GM19438 (cell line): ENCODE data around the gene MAG.
"Not testable (repeated sequence)": the region's sequence is repeated elsewhere in the genome, so short reads cannot be mapped to it uniquely, and the experiment has no call there.

Experiments used
- ATAC-seq: cut with Tn5 transposase; IDR thresholded peaks from one replicate; pipeline ENCODE4 v1.9.1; 2021; ENCODE audit warnings: low read depth; ENCODE audit not compliant: unreplicated experiment

Gene MAG

GRCh38 chr19:35355791-35356460 is 64.0 kb downstream of the MAG start:
- no peak for ATAC-seq

- ATAC-seq, result no peak
These were observed 66.1 kb downstream of the MAG start, which contains the start of gene FFAR3 for GRCh38 chr19:35357867-35358573. Gene FFAR3 (plus strand): TSS chr19:35358460. CDS start chr19:35358891, 431 bp downstream.

GRCh38 chr19:35358834-35359233 is 66.9 kb downstream of the MAG start:
- not testable (repeated sequence) for ATAC-seq

- not testable (repeated sequence) for ATAC-seq
These were observed 67.4 kb downstream of the MAG start for GRCh38 chr19:35359395-35359794.

- not testable (repeated sequence) for ATAC-seq
These were observed 68.1 kb downstream of the MAG start for GRCh38 chr19:35360081-35360480.

- ATAC-seq, result no peak
These were observed 69.0 kb downstream of the MAG start for GRCh38 chr19:35360880-35361420.

- ATAC-seq, result no peak
These were observed 70.5 kb downstream of the MAG start for GRCh38 chr19:35362261-35363000.

- ATAC-seq, result no peak
These were observed 71.1 kb downstream of the MAG start for GRCh38 chr19:35363001-35363590.
